GM10248 (cell line): ENCODE data around the gene CFLAR.

Source experiments
- CTCF ChIA-PET: fragments of 300-600 bp; sonication (Branson Sonifier 250); formaldehyde crosslinking; extraction: SDS; loops from one replicate; lab custom pipeline; 2021; ENCODE audit warnings: antibody characterized with exemption; lab: Yijun Ruan, JAX
- POLR2A ChIA-PET: fragments of 350-650 bp; sonication (Branson Sonifier 250); formaldehyde crosslinking; extraction: SDS; loops from one replicate; lab custom pipeline; 2020; ENCODE audit warnings: antibody characterized with exemption; lab: Yijun Ruan, JAX
- DNase-seq: peaks from one replicate; pipeline ENCODE4 v3.0.0; 2012; ENCODE audit errors: extremely low spot score
- CTCF ChIP-seq: IDR thresholded peaks from 2 replicates; pipeline ENCODE4 v1.5.1; 2012; ENCODE audit warnings: mild to moderate bottlenecking, low read depth; ENCODE audit errors: extremely low read depth, missing control alignments, control extremely low read depth

The CFLAR gene

GRCh38 chr2:201084863-201085262 lies 31.1 kb upstream of the CFLAR start:
- ChIA-PET CTCF (no interaction called here), POLR2A (no interaction called here)
- no peak for TF ChIP-seq CTCF
- DNase-seq, result no peak

- TF ChIP-seq CTCF, result no peak
- no peak for DNase-seq
- POLR2A ChIA-PET, result no interaction called here
- CTCF ChIA-PET, result interaction anchor here (0.7 to 1.8 kb wide), 3 partner anchors 20 to 313 kb away, joined by 3 to 4 read pairs (median 3); no protein-coding TSS in a partner anchor
These were observed 25.4 kb upstream of the CFLAR start for GRCh38 chr2:201090574-201090973.

- POLR2A ChIA-PET, result no interaction called here
- CTCF ChIA-PET, result no interaction called here
- TF ChIP-seq CTCF, result no peak
- no peak for DNase-seq
These were observed 22.4 kb upstream of the CFLAR start for GRCh38 chr2:201093573-201093972.

- ChIA-PET POLR2A (no interaction called here), CTCF (interaction anchor here (1.0 to 1.9 kb wide), 3 partner anchors 13 to 199 kb away, joined by 3 to 5 read pairs (median 3); no protein-coding TSS in a partner anchor)
- no peak for TF ChIP-seq CTCF
- DNase-seq, result no peak
These were observed 15.5 kb upstream of the CFLAR start for GRCh38 chr2:201100497-201100896.

GRCh38 chr2:201105759-201106158 lies 10.2 kb upstream of the CFLAR start:
- ChIA-PET CTCF (interaction anchor here (1.1 to 2.0 kb wide), 2 partner anchors 10 to 12 kb away, joined by 3 to 8 read pairs; partner anchors contain the start of gene CFLAR), POLR2A (no interaction called here)
- no peak for DNase-seq
- TF ChIP-seq CTCF, result no peak

- TF ChIP-seq CTCF, result no peak
- CTCF ChIA-PET, result interaction anchor here (0.6 to 2.0 kb wide), 2 partner anchors 10 to 343 kb away, joined by 3 to 8 read pairs; partner anchors contain the start of gene TRAK2
- POLR2A ChIA-PET, result no interaction called here
- no peak for DNase-seq
These were observed 8.3 kb upstream of the CFLAR start for GRCh38 chr2:201107624-201108023.

- no peak for DNase-seq
- ChIA-PET CTCF (no interaction called here), POLR2A (no interaction called here)
- no peak for TF ChIP-seq CTCF
These were observed 7.6 kb upstream of the CFLAR start for GRCh38 chr2:201108341-201108740.
